Embryonic facial prominence (tissue), 1 donor: ENCODE results near the gene IQGAP2.
"Not testable (repeated sequence)": the region's sequence is repeated elsewhere in the genome, so short reads cannot be mapped to it uniquely, and the experiment has no call there.

Experiments used
- DNase-seq: peaks from one replicate; pipeline ENCODE4 v3.0.0-alpha.2; 2016; ENCODE audit errors: extremely low spot score

IQGAP2 gene

GRCh38 chr5:76504901-76505564, 101.9 kb downstream of the IQGAP2 start:
- DNase-seq: no peak

- DNase-seq: no peak
Observed at GRCh38 chr5:76513476-76513875, 110.4 kb downstream of the IQGAP2 start.

GRCh38 chr5:76514292-76514691, 111.2 kb downstream of the IQGAP2 start:
- DNase-seq: no peak

- no peak for DNase-seq
Observed at GRCh38 chr5:76514713-76515112, 111.6 kb downstream of the IQGAP2 start.

- no peak for DNase-seq
Observed at GRCh38 chr5:76517334-76517733, 114.2 kb downstream of the IQGAP2 start.

GRCh38 chr5:76518246-76518645, 115.2 kb downstream of the IQGAP2 start:
- DNase-seq: not testable (repeated sequence)

- DNase-seq: peak; percentile 26
Observed at GRCh38 chr5:76521240-76521758, 118.2 kb downstream of the IQGAP2 start.

- no peak for DNase-seq
Observed at GRCh38 chr5:76522103-76522935, 119.2 kb downstream of the IQGAP2 start.

GRCh38 chr5:76524101-76524835, 121.2 kb downstream of the IQGAP2 start:
- DNase-seq: no peak

- DNase-seq: peak; percentile 55
Observed at GRCh38 chr5:76524868-76525267, 121.8 kb downstream of the IQGAP2 start.

GRCh38 chr5:76525956-76526355, 122.9 kb downstream of the IQGAP2 start:
- no peak for DNase-seq

- DNase-seq: no peak
Observed at GRCh38 chr5:76526950-76527583, 124.0 kb downstream of the IQGAP2 start.

- DNase-seq: no peak
Observed at GRCh38 chr5:76527685-76528161, 124.6 kb downstream of the IQGAP2 start.

- no peak for DNase-seq
Observed at GRCh38 chr5:76528547-76529331, 125.7 kb downstream of the IQGAP2 start.

- no peak for DNase-seq
Observed at GRCh38 chr5:76529464-76530344, 126.6 kb downstream of the IQGAP2 start.

- DNase-seq: no peak
Observed at GRCh38 chr5:76532052-76532451, 129.0 kb downstream of the IQGAP2 start.

GRCh38 chr5:76532973-76533372, 129.9 kb downstream of the IQGAP2 start:
- no peak for DNase-seq

GRCh38 chr5:76535577-76535976, 132.5 kb downstream of the IQGAP2 start:
- DNase-seq: no peak

- no peak for DNase-seq
Observed at GRCh38 chr5:76537073-76537543, 134.0 kb downstream of the IQGAP2 start.

- no peak for DNase-seq
Observed at GRCh38 chr5:76542241-76542640, 139.2 kb downstream of the IQGAP2 start.
